HL-60/S4 treated with phorbol 12-myristate 13-acetate at 8.2 ng/mL for 4 days and 3 days (cell line): ENCODE data around the gene ANKRD9.

Experiments used
- in situ Hi-C: fragments of 300-500 bp; cut with MboI; formaldehyde crosslinking; loops from 2 replicates; pipeline ENCODE4 v1.15.0; 2022; ENCODE audit warnings: low sequenced_read_pairs

ANKRD9 gene

GRCh38 chr14:102513899-102514772, 4.6 kb upstream of the ANKRD9 start:
- in situ Hi-C loops = no loop called here

- in situ Hi-C loops = no loop called here
Observed at GRCh38 chr14:102512793-102513300, 3.3 kb upstream of the ANKRD9 start.

GRCh38 chr14:102511538-102511937, 2.0 kb upstream of the ANKRD9 start:
- in situ Hi-C loops = no loop called here

GRCh38 chr14:102510616-102511520, 1.3 kb upstream of the ANKRD9 start:
- in situ Hi-C loops = no loop called here

- in situ Hi-C loops = no loop called here
Observed at GRCh38 chr14:102508774-102509745, 516 bp downstream of the ANKRD9 start.

GRCh38 chr14:102508410-102508773, 1.2 kb downstream of the ANKRD9 start:
- in situ Hi-C loops = no loop called here

- in situ Hi-C loops = no loop called here
Observed at GRCh38 chr14:102507857-102508312, 1.7 kb downstream of the ANKRD9 start.

- in situ Hi-C loops = no loop called here
Observed at GRCh38 chr14:102507081-102507856, 2.3 kb downstream of the ANKRD9 start.

GRCh38 chr14:102506626-102506925, 3.0 kb downstream of the ANKRD9 start:
- in situ Hi-C loops = no loop called here

- in situ Hi-C loops = no loop called here
Observed at GRCh38 chr14:102505775-102506625, 3.6 kb downstream of the ANKRD9 start.

- in situ Hi-C loops = no loop called here
Observed at GRCh38 chr14:102505000-102505619, 4.5 kb downstream of the ANKRD9 start.

GRCh38 chr14:102504328-102504999, 5.1 kb downstream of the ANKRD9 start:
- in situ Hi-C loops = no loop called here

- in situ Hi-C loops = no loop called here
Observed at GRCh38 chr14:102503641-102504327, 5.8 kb downstream of the ANKRD9 start.

- in situ Hi-C loops = no loop called here
Observed at GRCh38 chr14:102502571-102502970, 7.0 kb downstream of the ANKRD9 start.

- in situ Hi-C loops = no loop called here
Observed at GRCh38 chr14:102501751-102502315, 7.7 kb downstream of the ANKRD9 start.

GRCh38 chr14:102500713-102501112, 8.9 kb downstream of the ANKRD9 start:
- in situ Hi-C loops = no loop called here

- in situ Hi-C loops = no loop called here
Observed at GRCh38 chr14:102500158-102500662, 9.4 kb downstream of the ANKRD9 start.
